ENCODE data around the gene SLC22A23.

The SLC22A23 gene

DNA sequence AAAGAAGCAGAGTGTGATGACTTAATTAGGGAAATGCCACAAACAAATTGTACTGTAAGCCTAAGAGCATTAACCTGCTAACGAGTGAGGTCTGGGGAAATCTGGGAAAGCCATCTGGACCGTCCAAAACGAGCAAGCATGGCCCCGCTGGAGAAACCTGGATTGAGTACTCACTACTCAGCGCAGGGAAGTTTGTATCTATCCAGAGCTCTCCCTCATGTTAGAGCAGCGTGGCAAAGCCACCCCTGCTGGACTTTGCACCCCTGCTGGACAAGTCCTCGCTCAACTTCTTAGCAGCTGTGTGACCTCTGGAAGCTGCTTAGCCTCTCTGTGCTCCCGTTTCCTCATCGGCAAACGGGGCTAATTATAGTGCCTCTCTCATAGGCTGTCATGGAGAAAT is 160.8 kb downstream of the SLC22A23 start:
- Histone ChIP-seq H3K79me2 (ENCODE audit: low read length) (no peaks in the 10 kb centered on the region), H3F3A (ENCODE audit: insufficient read depth, low read length) (no peaks in the 10 kb centered on the region), H3K9me3 (replicated peaks; ENCODE audit: insufficient read depth, low read length) (no peaks in the 10 kb centered on the region), H3K9ac (ENCODE audit: low read length) (no peak overlapping the region), H3K27ac (ENCODE audit: low read length) (no peak overlapping the region), H2AFZ (ENCODE audit: low read length) (no peak overlapping the region), H3K4me3 (ENCODE audit: low read length) (no peak overlapping the region), H3K27me3 (replicated peaks; ENCODE audit: insufficient read depth, low read length) (no peaks in the 10 kb centered on the region), H3K9me2 (replicated peaks; ENCODE audit: insufficient read depth, low read length) (no peaks in the 10 kb centered on the region), H3K4me1 (ENCODE audit: low read length) (no peaks in the 10 kb centered on the region), H3K36me3 (replicated peaks; ENCODE audit: insufficient read depth, low read length) (no peaks in the 10 kb centered on the region), H3K4me2 (ENCODE audit: low read depth, low read length) (no peak overlapping the region), H4K20me1 (ENCODE audit: insufficient read depth, low read length) (no peaks in the 10 kb centered on the region)
- DNase-seq, result no peak
- no peak for TF ChIP-seq EZH2 (optimal IDR thresholded peaks at IDR 0.05; ENCODE audit: low read depth, low read length)
- TF ChIP-seq CTCF (IDR thresholded peaks at IDR 0.05; ENCODE audit: low read length), result no peak
- no peak for TF ChIP-seq EZH2phosphoT487 (IDR thresholded peaks at IDR 0.05; ENCODE audit: low read length)

GRCh38 chr6:3294921-3295871 is 161.7 kb downstream of the SLC22A23 start:
- no peaks in the 10 kb centered on the region for H4K20me1 ChIP-seq (ENCODE audit: insufficient read depth, low read length)
- no peak for TF ChIP-seq EZH2 (optimal IDR thresholded peaks at IDR 0.05; ENCODE audit: low read depth, low read length)
- TF ChIP-seq EZH2phosphoT487 (IDR thresholded peaks at IDR 0.05; ENCODE audit: low read length), result no peak
- TF ChIP-seq CTCF (IDR thresholded peaks at IDR 0.05; ENCODE audit: low read length), result no peak
- no peaks in the 10 kb centered on the region for H3K79me2 ChIP-seq (ENCODE audit: low read length)
- no peak overlapping the region for H3K4me3 ChIP-seq (ENCODE audit: low read length)
- H3K27ac ChIP-seq (ENCODE audit: low read length), result no peak overlapping the region
- H3K36me3 ChIP-seq (replicated peaks; ENCODE audit: insufficient read depth, low read length), result no peaks in the 10 kb centered on the region
- H3K27me3 ChIP-seq (replicated peaks; ENCODE audit: insufficient read depth, low read length), result no peaks in the 10 kb centered on the region
- DNase-seq, result no peak
- no peaks in the 10 kb centered on the region for H3K4me1 ChIP-seq (ENCODE audit: low read length)
- no peaks in the 10 kb centered on the region for H3F3A ChIP-seq (ENCODE audit: insufficient read depth, low read length)
- no peak overlapping the region for H2AFZ ChIP-seq (ENCODE audit: low read length)
- no peak overlapping the region for H3K4me2 ChIP-seq (ENCODE audit: low read depth, low read length)
- no peaks in the 10 kb centered on the region for H3K9me3 ChIP-seq (replicated peaks; ENCODE audit: insufficient read depth, low read length)
- H3K9me2 ChIP-seq (replicated peaks; ENCODE audit: insufficient read depth, low read length), result no peaks in the 10 kb centered on the region
- no peak overlapping the region for H3K9ac ChIP-seq (ENCODE audit: low read length)

DNA sequence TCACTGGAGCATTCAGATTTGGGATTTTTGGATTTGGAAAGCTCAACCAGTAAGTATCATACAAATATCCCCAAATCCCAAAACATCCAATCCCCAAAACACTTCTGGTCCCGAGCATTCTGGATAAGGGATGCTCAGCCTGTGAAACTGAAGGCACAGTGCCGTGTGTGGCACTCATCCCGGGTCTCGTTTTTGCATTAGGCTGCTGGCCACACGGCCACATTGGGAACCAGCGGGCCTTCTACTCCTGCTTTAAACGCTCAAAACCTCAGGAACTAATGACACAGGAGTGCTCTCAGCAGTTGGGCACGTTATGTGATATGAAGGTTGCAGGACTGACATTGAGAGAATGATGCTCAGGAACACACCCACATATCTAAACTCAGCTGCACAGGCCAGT is 162.5 kb downstream of the SLC22A23 start:
- Histone ChIP-seq H3K9ac (ENCODE audit: low read length) (no peak overlapping the region), H3K36me3 (replicated peaks; ENCODE audit: insufficient read depth, low read length) (no peaks in the 10 kb centered on the region), H2AFZ (ENCODE audit: low read length) (no peak overlapping the region), H3K27me3 (replicated peaks; ENCODE audit: insufficient read depth, low read length) (no peaks in the 10 kb centered on the region), H4K20me1 (ENCODE audit: insufficient read depth, low read length) (no peaks in the 10 kb centered on the region), H3K9me3 (replicated peaks; ENCODE audit: insufficient read depth, low read length) (no peaks in the 10 kb centered on the region), H3K4me2 (ENCODE audit: low read depth, low read length) (no peak overlapping the region), H3K4me3 (ENCODE audit: low read length) (no peak overlapping the region), H3K79me2 (ENCODE audit: low read length) (no peaks in the 10 kb centered on the region), H3K4me1 (ENCODE audit: low read length) (no peaks in the 10 kb centered on the region), H3F3A (ENCODE audit: insufficient read depth, low read length) (no peaks in the 10 kb centered on the region), H3K9me2 (replicated peaks; ENCODE audit: insufficient read depth, low read length) (no peaks in the 10 kb centered on the region), H3K27ac (ENCODE audit: low read length) (no peak overlapping the region)
- DNase-seq, result no peak
- no peak for TF ChIP-seq EZH2phosphoT487 (IDR thresholded peaks at IDR 0.05; ENCODE audit: low read length)

All from MM.1S (cell line).